HepG2 (cell line): Measurements from ENCODE around the gene DHRS11. TPM values are rescaled to one million over a fixed set of nuclear protein-coding genes. Genes with fewer than 3 reads are reported as not detected.

Source experiments
- ATAC-seq: fragments of 200-7000 bp; cut with Tn5 transposase; 3 replicates; pipeline ENCODE4 v1.9.1; 2020; ENCODE audit warnings: mild to moderate bottlenecking, moderate library complexity
- BruUV-seq: library from RNA; stranded (reverse); fragments of 400-500 nt; replicated peaks from 2 replicates; lab custom pipeline; 2021; lab: Mats Ljungman, UMichigan
- CTCF ChIA-PET: fragments of 300-600 bp; formaldehyde crosslinking; extraction: SDS; loops from one replicate; lab custom pipeline; 2021; ENCODE audit warnings: low total read pairs, inconsistent platforms, low intra/inter-chr PET ratio; lab: Yijun Ruan, JAX
- POLR2A ChIA-PET: fragments of 350-600 bp; sonication (Branson Sonifier 250); formaldehyde crosslinking; loops from one replicate; lab custom pipeline; 2020; ENCODE audit warnings: antibody characterized with exemption, inconsistent platforms; lab: Yijun Ruan, JAX
- DNase-seq: peaks from one replicate; pipeline ENCODE4 v3.0.0-alpha.2; 2015; ENCODE audit warnings: low spot score
- FAIRE-seq: peaks from 3 replicates; lab custom pipeline; 2011; peaks lifted over from hg19 to GRCh38; lab: Jason Lieb, UNC
- H2AFZ ChIP-seq: one replicate; pipeline ENCODE4 v1.6.1; 2011; ENCODE audit warnings: low read length, inconsistent platforms
- H3K27ac ChIP-seq: fragments of 300-600 bp; 3 replicates; pipeline ENCODE4 v1.8.0; 2011; ENCODE audit warnings: mixed run types, mild to moderate bottlenecking, mixed read lengths, low read length, inconsistent platforms; ENCODE audit not compliant: insufficient read depth; ENCODE audit errors: extremely low read length
- H3K27me3 ChIP-seq, 2 experiments: fragments of 200-600 bp in 1 of 2; 2 replicates in 1 of 2; 3 replicates in 1 of 2; pipeline versions ENCODE4 v1.6.0 to v1.8.0; 2011; ENCODE audit warnings: low read length in 2 of 2, mild to moderate bottlenecking in 2 of 2, moderate library complexity in 2 of 2, inconsistent platforms in 1 of 2; ENCODE audit not compliant: insufficient read depth in 2 of 2, control insufficient read depth in 1 of 2
- H3K36me3 ChIP-seq, 2 experiments: fragments of 200-600 bp in 1 of 2; replicated peaks in 1 of 2; 2 replicates in 1 of 2; 3 replicates in 1 of 2; pipeline versions ENCODE4 v1.5.1 to v1.8.0; 2011; ENCODE audit warnings: low read length in 2 of 2, inconsistent platforms in 1 of 2; ENCODE audit not compliant: insufficient read depth in 2 of 2, control insufficient read depth in 1 of 2
- H3K4me1 ChIP-seq: 2 replicates; pipeline ENCODE4 v1.5.1; 2012; ENCODE audit warnings: low read length, inconsistent platforms; ENCODE audit not compliant: insufficient read depth
- H3K4me2 ChIP-seq: 2 replicates; pipeline ENCODE4 v1.6.0; 2011; ENCODE audit warnings: low read depth, low read length, inconsistent platforms
- H3K4me3 ChIP-seq, 3 experiments: fragments of 200-600 bp in 1 of 3; sonication (generic), shearing (Covaris generic) in 1 of 3; replicated peaks in 1 of 3; 2 replicates each; pipeline ENCODE4 v1.5.1; 2011 to 2016; ENCODE audit warnings: low read length in 3 of 3, inconsistent platforms in 2 of 3, low read depth in 2 of 3, mild to moderate bottlenecking in 2 of 3, control low read depth in 1 of 3, mixed read lengths in 1 of 3; ENCODE audit not compliant: insufficient read depth in 1 of 3
- H3K79me2 ChIP-seq: one replicate; pipeline ENCODE4 v1.6.1; 2011; ENCODE audit warnings: low read length, inconsistent platforms; ENCODE audit not compliant: insufficient read depth
- H3K9ac ChIP-seq: 2 replicates; pipeline ENCODE4 v1.6.0; 2011; ENCODE audit warnings: mild to moderate bottlenecking, low read depth, low read length, inconsistent platforms; ENCODE audit not compliant: insufficient read depth
- H3K9me3 ChIP-seq: 2 replicates; pipeline ENCODE4 v1.5.1; 2012; ENCODE audit warnings: mild to moderate bottlenecking, low read length
- H4K20me1 ChIP-seq: 2 replicates; pipeline ENCODE4 v1.6.0; 2011; ENCODE audit warnings: inconsistent platforms, mild to moderate bottlenecking, low read length, moderate library complexity; ENCODE audit not compliant: insufficient read depth
- DBP ChIP-seq: sonication (generic); formaldehyde crosslinking; IDR thresholded peaks from 2 replicates; pipeline ENCODE4 v1.4.0; 2020; ENCODE audit warnings: missing genetic modification reagents; ENCODE audit errors: not compliant biosample characterization
- MTF2 ChIP-seq: sonication (generic); formaldehyde crosslinking; IDR thresholded peaks from 2 replicates; pipeline ENCODE4 v1.5.0; 2020; ENCODE audit warnings: missing genetic modification reagents, borderline replicate concordance
- SMC3 ChIP-seq: IDR thresholded peaks from 2 replicates; pipeline ENCODE4 v1.6.1; 2011; ENCODE audit warnings: low read length, improper control_type of control experiment
- STAG1 ChIP-seq: sonication (generic); formaldehyde crosslinking; IDR thresholded peaks from 2 replicates; pipeline ENCODE4 v1.4.0; 2020; ENCODE audit warnings: missing genetic modification reagents
- TEAD2 ChIP-seq: sonication (generic); formaldehyde crosslinking; IDR thresholded peaks from 2 replicates; pipeline ENCODE4 v1.9.0; 2021; ENCODE audit warnings: missing genetic modification reagents
- TP53 ChIP-seq: sonication (generic); formaldehyde crosslinking; conservative IDR thresholded peaks from 2 replicates; pipeline ENCODE4 v1.4.0; 2020; ENCODE audit warnings: missing genetic modification reagents
- ZNF558 ChIP-seq: sonication (generic); formaldehyde crosslinking; IDR thresholded peaks from 2 replicates; pipeline ENCODE4 v1.9.0; 2022; ENCODE audit warnings: mild to moderate bottlenecking, missing genetic modification reagents, borderline replicate concordance
- ZNF577 ChIP-seq: sonication (generic); formaldehyde crosslinking; IDR thresholded peaks from 2 replicates; pipeline ENCODE4 v1.4.0; 2020; ENCODE audit warnings: mild to moderate bottlenecking, low read depth, missing genetic modification reagents, borderline replicate concordance
- ZNF841 ChIP-seq: sonication (generic); formaldehyde crosslinking; IDR thresholded peaks from 2 replicates; pipeline ENCODE4 v1.8.1; 2023; ENCODE audit warnings: missing genetic modification reagents, borderline replicate concordance
- WGBS: methylation state at CpG from one replicate; pipeline ENCODE4 v1.1.6; 2017; ENCODE audit warnings: low lambda C conversion rate; 5-methylcytosine and 5-hydroxymethylcytosine counted together
- in situ Hi-C: cut with HindIII; loops from 2 replicates; pipeline ENCODE4 v1.10.0; 2017; ENCODE audit warnings: low pct_unique_long_range_greater_than_20kb; ENCODE audit not compliant: extremely low pct_ligation_motif_present
- intact Hi-C: fragments of 100-400 bp; cut with micrococcal nuclease; formaldehyde crosslinking; loops from one replicate; pipeline ENCODE4 v1.10.0; 2022; ENCODE audit not compliant: unreplicated experiment
- polyA plus RNA-seq, 8 experiments: library from polyadenylated mRNA; depleted of rRNA in 3 of 8; stranded (reverse) in 7 of 8; unstranded in 1 of 8; fragments of >200 nt; fragmentation: Illumina TruSeq in 4 of 8; extraction: Trizol in 4 of 8; gene quantifications; 2 replicates each; pipeline versions ENCODE4 v1.2.1 to v1.2.3, GENCODE V29; 2011 to 2016; ENCODE audit warnings: low read depth in 4 of 8, missing spikeins in 1 of 8, mixed read lengths in 1 of 8; ENCODE audit not compliant: insufficient read depth in 1 of 8
- total RNA-seq, 5 experiments: library from RNA; depleted of rRNA; stranded (reverse); fragments of >200 nt; fragmentation: Illumina TruSeq; extraction: Trizol; gene quantifications; 2 replicates each; pipeline ENCODE4 v1.2.3, GENCODE V29; 2016; ENCODE audit warnings: low read depth in 1 of 5
- TF ChIP-seq, protein P1 (sequence below): IDR thresholded peaks from 2 replicates; pipeline ENCODE4 v1.6.1; 2012; ENCODE audit warnings: inconsistent platforms
- TF ChIP-seq, protein P2 (sequence below): sonication (generic); formaldehyde crosslinking; IDR thresholded peaks from 2 replicates; pipeline ENCODE4 v1.5.1; 2020; ENCODE audit warnings: missing genetic modification reagents, mild to moderate bottlenecking, borderline replicate concordance

Gene DHRS11
- total and polyA plus RNA-seq, 2 of the 13 experiments (the other 11 are each of a cell fraction or from before 2014, with no cell fraction given): 28.4 to 41.9 TPM

DNA sequence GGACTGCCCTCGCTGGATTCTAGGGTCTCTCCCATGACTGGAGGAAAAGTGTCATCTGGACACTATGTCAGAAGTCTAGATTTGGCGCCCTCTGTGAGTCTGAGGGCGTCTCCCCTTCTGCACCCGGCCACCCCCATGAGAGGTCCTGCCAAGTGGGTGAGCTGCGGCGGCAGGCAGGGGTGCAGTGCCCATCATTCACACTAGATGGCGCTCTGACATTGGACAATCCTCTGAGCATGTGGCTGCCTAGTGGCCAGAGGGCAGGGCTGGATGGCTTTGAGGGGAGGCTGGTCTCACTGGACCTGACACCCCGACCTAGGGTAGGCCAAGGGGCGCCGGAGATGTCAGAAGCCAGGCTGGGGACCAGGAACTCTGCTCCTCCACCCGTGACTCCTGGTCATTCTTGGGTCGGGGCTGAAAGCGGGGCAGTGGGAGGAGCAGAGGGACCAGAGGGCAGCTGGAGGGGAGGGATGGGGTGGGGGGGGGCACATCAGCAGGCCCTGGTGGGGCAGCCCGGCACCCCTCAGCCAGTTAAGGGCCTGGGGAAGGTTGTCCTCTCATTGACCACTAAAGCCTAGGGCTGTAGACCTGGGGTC, 37.7 kb downstream of the DHRS11 start (continued):
- no peak for TF ChIP-seq ZNF577 (CRISPR knock-in tag)
- peak; percentile 55; the same call in 1 of the 2 replicates for TF ChIP-seq SMC3
- peak; percentile 97 for TF ChIP-seq STAG1 (CRISPR knock-in tag)
- TF ChIP-seq, protein P1, sequence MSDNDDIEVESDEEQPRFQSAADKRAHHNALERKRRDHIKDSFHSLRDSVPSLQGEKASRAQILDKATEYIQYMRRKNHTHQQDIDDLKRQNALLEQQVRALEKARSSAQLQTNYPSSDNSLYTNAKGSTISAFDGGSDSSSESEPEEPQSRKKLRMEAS: peak; percentile 60; the same call in 1 of the 2 replicates
- TF ChIP-seq TP53 (CRISPR knock-in tag): no peak

DNA sequence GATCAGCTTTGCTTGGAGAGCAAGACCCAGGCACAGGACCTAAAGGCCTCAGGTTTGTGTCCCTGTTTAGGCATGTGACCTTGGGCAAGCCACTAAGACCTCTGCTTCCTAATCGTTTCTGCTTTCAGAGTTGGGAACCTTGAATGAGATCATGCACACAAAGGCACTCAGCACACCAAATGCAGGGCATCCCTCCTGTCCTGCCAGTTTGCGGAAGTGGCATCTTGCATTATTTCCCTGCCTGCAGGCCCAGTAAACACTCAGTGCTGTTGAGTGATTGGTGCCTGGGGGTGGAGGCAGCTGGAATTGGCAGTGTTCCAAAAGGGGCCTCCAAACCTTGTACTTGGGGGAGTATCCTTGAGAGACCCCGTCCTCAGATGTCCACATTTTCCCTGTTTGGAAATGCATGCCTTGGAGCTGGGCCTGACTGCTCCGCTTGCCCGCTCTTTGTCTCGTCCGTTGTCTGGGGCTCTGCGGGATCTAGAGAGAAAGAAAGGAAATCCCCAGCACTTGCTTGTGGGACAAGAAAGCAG, 38.4 kb downstream of the DHRS11 start:
- Histone ChIP-seq H3K36me3 (no peaks in the 10 kb centered on the region), H3K9me3 (no peaks in the 10 kb centered on the region), H3K79me2 (no peaks in the 10 kb centered on the region), H3K27me3 (peaks cover 6 to 26% of the 10 kb centered on the region in 2 experiments; a peak in 4 of 5 replicates), H3K4me2 (0 out of 2 replicates have a peak overlapping the region, but pooled peaks have one; percentile 29), H4K20me1 (0 out of 2 replicates have a peak, but pooled peaks cover 3% of the 10 kb centered on the region), H3K9ac (no peak overlapping the region), H3K4me3 (no peak overlapping the region), H3K4me1 (peaks cover 23% of the 10 kb centered on the region), H3K27ac (no peak overlapping the region), H2AFZ (no peak overlapping the region)
- peak; percentile 28 for ATAC-seq
- BruUV-seq: no TSS peak
- 59% methylated on average over 6 of the region's 8 CpGs for WGBS
- TF ChIP-seq, protein P2, sequence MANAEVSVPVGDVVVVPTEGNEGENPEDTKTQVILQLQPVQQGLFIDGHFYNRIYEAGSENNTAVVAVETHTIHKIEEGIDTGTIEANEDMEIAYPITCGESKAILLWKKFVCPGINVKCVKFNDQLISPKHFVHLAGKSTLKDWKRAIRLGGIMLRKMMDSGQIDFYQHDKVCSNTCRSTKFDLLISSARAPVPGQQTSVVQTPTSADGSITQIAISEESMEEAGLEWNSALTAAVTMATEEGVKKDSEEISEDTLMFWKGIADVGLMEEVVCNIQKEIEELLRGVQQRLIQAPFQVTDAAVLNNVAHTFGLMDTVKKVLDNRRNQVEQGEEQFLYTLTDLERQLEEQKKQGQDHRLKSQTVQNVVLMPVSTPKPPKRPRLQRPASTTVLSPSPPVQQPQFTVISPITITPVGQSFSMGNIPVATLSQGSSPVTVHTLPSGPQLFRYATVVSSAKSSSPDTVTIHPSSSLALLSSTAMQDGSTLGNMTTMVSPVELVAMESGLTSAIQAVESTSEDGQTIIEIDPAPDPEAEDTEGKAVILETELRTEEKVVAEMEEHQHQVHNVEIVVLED (CRISPR knock-in tag): no peak
- TF ChIP-seq MTF2 (CRISPR knock-in tag) (no peak), DBP (no peak), ZNF558 (CRISPR knock-in tag) (no peak), ZNF841 (CRISPR knock-in tag) (no peak), TEAD2 (CRISPR knock-in tag) (no peak)
- POLR2A ChIA-PET: no interaction called here
- intact Hi-C loops: loop anchor here (1.0 to 2.0 kb wide), 3 partner anchors 43 to 417 kb away; no protein-coding TSS in a partner anchor
- in situ Hi-C loops: loop anchor here (10.0 kb wide), 1 partner anchor 435 kb away; no protein-coding TSS in a partner anchor
- CTCF ChIA-PET: interaction anchor here (1.1 to 1.9 kb wide), 4 partner anchors 43 to 418 kb away, joined by 5 to 11 read pairs (median 7); no protein-coding TSS in a partner anchor
- DNase-seq: no peak
- no peak for FAIRE-seq
